ENCODE results near the gene TMEM130.
A peak's percentile ranks its signal among the peaks of the same experiment; 100 is the strongest.
"Not testable (repeated sequence)": the region's sequence is repeated elsewhere in the genome, so short reads cannot be mapped to it uniquely, and the experiment has no call there.

Gene TMEM130

GRCh38 chr7:98875501-98875900 is 5.7 kb upstream of the TMEM130 start:
- DNase-seq, result no peak

GRCh38 chr7:98874942-98875341 is 5.1 kb upstream of the TMEM130 start:
- no peak for DNase-seq

- DNase-seq, result not testable (repeated sequence)
Measured at GRCh38 chr7:98873610-98874009, 3.8 kb upstream of the TMEM130 start.

- no peak for DNase-seq
Measured at GRCh38 chr7:98872328-98872924, 2.6 kb upstream of the TMEM130 start.

- no peak for DNase-seq
Measured at GRCh38 chr7:98870807-98871491, 1.1 kb upstream of the TMEM130 start.

- peak; percentile 44 for DNase-seq
Measured at GRCh38 chr7:98870121-98870651, 372 bp upstream of the TMEM130 start.

- DNase-seq, result no peak
Measured at GRCh38 chr7:98869027-98869596, 702 bp downstream of the TMEM130 start.

- DNase-seq, result no peak
Measured at GRCh38 chr7:98868450-98868849, 1.4 kb downstream of the TMEM130 start.

GRCh38 chr7:98866765-98867164 is 3.0 kb downstream of the TMEM130 start:
- no peak for DNase-seq

- DNase-seq, result no peak
Measured at GRCh38 chr7:98866351-98866750, 3.5 kb downstream of the TMEM130 start.

- no peak for DNase-seq
Measured at GRCh38 chr7:98864731-98865453, 4.9 kb downstream of the TMEM130 start.

- no peak for DNase-seq
Measured at GRCh38 chr7:98863601-98864000, 6.2 kb downstream of the TMEM130 start.

GRCh38 chr7:98862716-98863420 is 6.9 kb downstream of the TMEM130 start:
- DNase-seq, result no peak

GRCh38 chr7:98862203-98862602 is 7.6 kb downstream of the TMEM130 start:
- DNase-seq, result no peak

GRCh38 chr7:98860071-98860470 is 9.7 kb downstream of the TMEM130 start:
- DNase-seq, result no peak

- no peak for DNase-seq
Measured at GRCh38 chr7:98855610-98856422, 14.0 kb downstream of the TMEM130 start.

GRCh38 chr7:98852826-98853225 is 17.0 kb downstream of the TMEM130 start:
- no peak for DNase-seq

- DNase-seq, result no peak
Measured at GRCh38 chr7:98848918-98849317, 20.9 kb downstream of the TMEM130 start.

- not testable (repeated sequence) for DNase-seq
Measured at GRCh38 chr7:98842552-98842951, 27.3 kb downstream of the TMEM130 start.

GRCh38 chr7:98841179-98841997 is 28.4 kb downstream of the TMEM130 start:
- peak; percentile 78 for DNase-seq

GRCh38 chr7:98840722-98841121 is 29.1 kb downstream of the TMEM130 start:
- DNase-seq, result no peak

Data from activated CD4-positive, CD25-positive, alpha-beta regulatory T cell treated with anti-CD3 and anti-CD28 coated beads, Interleukin-2, amount 50 U/mL, for 72 hours (primary cell).